Stimulated activated CD8-positive, alpha-beta memory T cell treated with anti-CD3 and anti-CD28 coated beads, Interleukin-4, amount 100 ng/mL, for 48 hours (primary cell): ENCODE data around the gene UBA3.

Experiments
- DNase-seq: peaks from one replicate; pipeline ENCODE4 v3.0.0-alpha.2; 2020

UBA3 gene

DNA sequence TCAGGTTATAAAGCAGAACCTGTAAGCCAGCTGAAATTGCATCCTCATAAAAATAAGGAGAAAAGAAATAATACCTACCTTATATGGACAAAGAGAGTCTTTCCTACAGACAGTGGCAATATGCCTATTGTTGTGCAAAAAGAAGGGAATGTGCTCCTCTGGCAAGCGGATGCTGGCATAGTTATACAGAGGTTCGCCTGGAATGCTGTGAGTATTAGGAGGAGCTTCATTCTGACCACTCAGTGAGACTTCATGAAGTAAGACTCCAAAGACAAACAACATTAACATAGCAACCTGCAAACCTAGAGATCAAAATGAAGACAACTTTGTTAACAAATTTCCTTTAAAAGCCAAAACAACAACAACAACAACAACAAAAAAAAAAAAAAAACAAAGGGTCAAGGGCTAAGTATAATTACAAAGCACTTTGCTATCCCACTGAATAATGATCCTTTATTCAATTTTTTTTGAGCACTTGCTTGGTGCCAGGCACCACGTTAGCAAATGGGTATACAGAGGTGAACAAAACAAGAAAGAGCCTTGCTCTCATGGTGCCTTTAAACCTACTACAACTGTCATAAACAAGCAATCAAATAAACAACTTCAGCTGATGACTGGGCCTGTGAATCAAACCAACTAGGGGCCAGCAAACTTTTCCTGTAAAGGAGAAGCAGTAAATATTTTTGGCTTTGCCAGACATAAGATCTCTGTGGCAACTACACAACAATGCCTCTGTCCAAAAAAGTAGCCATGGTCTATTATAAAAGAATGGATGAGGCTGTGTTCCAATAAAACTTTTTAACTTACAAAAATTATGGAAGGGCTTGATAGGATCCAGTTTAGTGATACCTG is 70.4 kb downstream of the UBA3 start:
- no peak for DNase-seq

DNA sequence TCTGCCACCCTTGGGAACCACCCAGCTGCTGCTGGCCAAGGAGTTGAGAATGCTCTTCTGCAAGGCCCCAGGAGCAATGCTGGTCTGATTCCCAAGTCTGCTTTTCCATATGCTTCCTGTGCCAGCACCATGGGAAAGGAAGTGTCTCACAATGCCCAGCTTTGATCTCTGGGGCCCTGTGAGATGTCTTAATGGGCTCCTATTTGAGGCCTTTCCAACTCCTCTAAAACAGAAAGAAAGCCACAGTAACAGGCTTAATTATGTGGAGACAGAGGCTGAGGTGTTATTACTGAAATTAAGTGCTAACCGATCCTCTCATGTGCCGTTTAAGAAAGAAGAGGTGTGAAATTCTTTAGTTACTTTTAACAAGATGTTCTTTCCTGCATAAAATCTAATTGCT is 71.2 kb downstream of the UBA3 start:
- no peak for DNase-seq

DNA sequence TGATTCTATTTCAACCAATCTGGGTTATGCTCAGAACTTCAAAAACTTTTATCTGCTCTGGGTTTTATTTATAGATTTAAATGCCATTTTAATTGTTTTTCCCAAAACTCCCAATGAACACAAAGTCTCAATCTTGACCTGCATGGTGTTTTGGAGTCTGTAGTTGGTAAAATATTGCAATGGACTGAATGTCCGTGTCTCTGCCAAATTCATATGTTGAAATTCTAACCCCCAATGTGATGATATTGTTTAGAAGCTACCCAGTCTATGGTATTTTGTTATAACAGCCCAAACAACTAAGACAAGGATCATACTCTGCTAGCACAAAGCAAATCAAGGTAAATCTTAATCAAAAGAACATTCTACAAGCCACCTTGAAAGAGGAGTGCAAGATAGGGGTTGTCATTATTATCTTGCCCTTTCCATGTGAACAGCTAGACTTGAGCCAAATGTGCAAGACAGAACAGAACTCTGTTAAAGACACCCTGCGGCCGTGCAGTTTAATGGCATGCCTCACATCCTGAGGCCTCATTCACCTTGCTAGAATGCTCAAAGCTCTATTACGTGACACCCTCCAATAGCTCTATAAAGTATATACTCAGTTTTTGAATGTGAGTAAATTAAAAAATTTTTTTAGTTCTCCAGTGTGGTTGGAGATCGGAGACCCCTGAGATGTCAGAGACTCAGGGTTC is 74.2 kb downstream of the UBA3 start:
- no peak for DNase-seq

DNA sequence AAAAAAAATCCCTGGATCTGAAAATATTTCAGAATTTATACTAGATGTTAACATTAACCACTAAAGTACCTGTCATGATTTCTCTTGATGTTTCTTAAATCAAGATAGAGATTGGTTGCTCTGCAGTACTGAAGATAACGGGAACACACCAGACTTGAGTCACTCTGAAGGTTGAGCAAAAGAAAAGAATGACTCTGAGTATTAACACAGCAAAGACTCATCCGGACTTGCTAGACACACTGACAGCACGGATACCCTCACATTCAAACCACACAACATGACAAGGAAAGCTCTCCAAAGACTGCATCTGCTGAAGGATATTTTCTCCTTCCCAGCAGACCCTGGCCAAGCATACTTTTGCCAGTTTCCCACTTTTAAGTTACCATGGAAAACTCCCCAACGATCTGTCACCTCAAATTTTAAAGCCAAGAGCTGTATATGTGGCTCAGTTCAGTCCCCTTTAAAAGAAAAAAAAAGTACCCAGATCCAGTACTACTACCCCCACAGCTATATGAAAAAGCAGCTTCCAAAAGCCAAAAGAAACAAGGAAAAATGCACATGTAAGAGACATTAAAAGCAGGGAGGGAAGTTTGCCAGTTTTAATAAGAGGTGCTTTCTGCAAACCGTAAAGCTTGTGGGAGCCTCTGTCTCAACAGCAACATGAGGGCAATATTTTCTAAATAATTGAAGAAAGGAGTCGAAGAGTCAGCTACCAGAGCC is 74.9 kb downstream of the UBA3 start:
- DNase-seq: no peak
